ENCODE data around the gene NQO2. TPM values are rescaled to one million over a fixed set of nuclear protein-coding genes. Genes with fewer than 3 reads are reported as not detected.

The NQO2 gene
- total RNA-seq = 10 to 100 TPM; 15.8 to 32.8 (median 27.2) TPM

- Histone ChIP-seq H3K27ac (peak within 1 kb of the TSS; percentile 70 to 91 (median 89)), H3K36me3 (peaks cover 0 to 11% of the 10 kb centered on the region in 2 donors), H3K9me3 (no peaks in the 10 kb centered on the region), H3K27me3 (no peaks in the 10 kb centered on the region), H3K4me1 (peaks cover 0 to 35% (median 5%) of the 10 kb centered on the region in 3 donors), H3K4me3 (peak within 1 kb of the TSS; percentile 85 to 90)
- ATAC-seq = peak; percentile 91
- 40% methylated on average over 3 of the region's 87 CpGs; no CpG with 5 or more reads in 1 of the 2 donors for WGBS, 2 donors (ENCODE audit: low coverage in 1 of 2)
- TF ChIP-seq EP300 (IDR thresholded peaks at IDR 0.05) (no peak), CTCF (IDR thresholded peaks at IDR 0.05) (peak in 3 of 4 experiments; percentile 16 to 38 (median 21)), POLR2AphosphoS5 (IDR thresholded peaks at IDR 0.05) (peak; percentile 85), POLR2A (IDR thresholded peaks at IDR 0.05) (peak; percentile 86)
Observed at GRCh38 chr6:2999618-3000557, at the start of gene NQO2. Gene NQO2, plus strand, starts transcription at chr6:2999894. Its CDS starts 6,659 bp downstream, at chr6:3006553.

- Histone ChIP-seq H3K4me1 (peaks cover 0 to 23% (median 0%) of the 10 kb centered on the region in 3 donors), H3K27ac (no peak overlapping the region), H3K4me3 (no peak overlapping the region), H3K36me3 (peaks cover 0 to 79% of the 10 kb centered on the region in 2 donors), H3K9me3 (no peaks in the 10 kb centered on the region), H3K27me3 (no peaks in the 10 kb centered on the region)
- no peak for ATAC-seq
- 86 to 100% methylated on average over 3 to 8 of the region's 12 CpGs for WGBS, 2 donors (ENCODE audit: low coverage in 1 of 2)
- TF ChIP-seq EP300 (IDR thresholded peaks at IDR 0.05) = no peak
- TF ChIP-seq POLR2AphosphoS5 (IDR thresholded peaks at IDR 0.05) = no peak
- no peak for TF ChIP-seq POLR2A (IDR thresholded peaks at IDR 0.05)
- TF ChIP-seq CTCF (IDR thresholded peaks at IDR 0.05) = no peak
Observed at GRCh38 chr6:2950713-2951112, 49.0 kb upstream of the NQO2 start.

DNA sequence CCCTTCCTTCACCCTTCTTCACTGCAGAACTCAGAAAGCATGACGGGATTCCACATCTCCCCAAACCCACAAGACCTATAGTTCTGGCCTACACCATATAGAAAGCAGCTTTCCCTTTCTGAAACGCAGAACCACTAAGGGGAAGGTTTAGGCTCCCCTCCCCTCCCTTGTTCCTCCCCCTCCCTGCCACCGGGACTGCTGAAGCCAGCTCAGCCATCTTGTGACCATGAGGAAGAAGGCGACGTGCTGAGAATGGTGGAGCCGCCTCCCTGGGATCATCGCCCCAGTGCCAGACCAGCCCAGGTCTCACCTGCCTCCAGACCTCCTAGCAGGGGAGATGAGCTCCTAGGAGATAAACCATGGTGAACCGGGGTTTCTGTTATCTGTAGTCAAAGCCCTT, 48.0 kb upstream of the NQO2 start:
- TF ChIP-seq EP300 (IDR thresholded peaks at IDR 0.05) (no peak), POLR2AphosphoS5 (IDR thresholded peaks at IDR 0.05) (no peak), CTCF (IDR thresholded peaks at IDR 0.05) (no peak), POLR2A (IDR thresholded peaks at IDR 0.05) (no peak)
- ATAC-seq = no peak
- Histone ChIP-seq H3K4me3 (no peak overlapping the region), H3K36me3 (peaks cover 0 to 83% of the 10 kb centered on the region in 2 donors), H3K27ac (peak overlapping the region in 3 of 4 donors; percentile 78 to 81 (median 81)), H3K27me3 (no peaks in the 10 kb centered on the region), H3K9me3 (no peaks in the 10 kb centered on the region), H3K4me1 (peaks cover 0 to 31% (median under 1%) of the 10 kb centered on the region in 3 donors)
- 70 to 82% methylated on average over 2 of the region's 8 CpGs for WGBS, 2 donors (ENCODE audit: low coverage in 1 of 2)

DNA sequence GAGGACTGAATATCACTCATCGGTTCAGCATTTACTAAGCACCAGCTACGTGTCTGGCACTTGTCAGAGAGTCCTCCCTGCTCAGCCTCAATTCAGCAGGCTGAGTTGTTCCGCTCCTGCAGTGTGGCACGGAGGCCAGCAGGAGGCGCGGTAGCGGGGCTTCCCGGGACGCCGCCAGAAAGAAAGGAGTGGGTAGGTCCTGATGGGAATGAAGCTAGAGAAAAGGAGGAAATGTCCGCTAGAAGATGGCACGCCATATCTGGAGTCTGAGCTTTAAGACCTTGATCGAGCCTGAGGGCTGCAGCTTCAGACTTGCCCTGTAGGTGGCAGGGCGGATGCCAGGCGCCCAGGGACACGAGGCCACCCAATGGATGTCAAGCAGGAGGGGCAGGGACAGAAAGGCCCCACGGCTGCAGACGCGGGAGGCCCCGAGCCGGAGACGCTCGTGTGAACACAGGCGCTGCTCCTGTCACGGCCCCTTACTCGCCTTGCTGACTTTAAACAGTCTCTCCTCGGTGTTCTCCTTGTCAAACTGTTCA, 47.1 kb upstream of the NQO2 start:
- ATAC-seq = peak; percentile 85
- peak overlapping the region in 3 of 4 donors; percentile 78 to 81 (median 81) for H3K27ac ChIP-seq
- peaks cover 0 to 40% (median 8%) of the 10 kb centered on the region in 3 donors for H3K4me1 ChIP-seq
- H3K36me3 ChIP-seq = peaks cover 0 to 75% of the 10 kb centered on the region in 2 donors
- WGBS, 2 donors (ENCODE audit: low coverage in 1 of 2) = 3 to 23% methylated on average over 8 to 9 of the region's 27 CpGs
- peak overlapping the region in 1 of 2 donors; percentile 27 for H3K4me3 ChIP-seq
- TF ChIP-seq EP300 (IDR thresholded peaks at IDR 0.05) (no peak), POLR2AphosphoS5 (IDR thresholded peaks at IDR 0.05) (peak; percentile 74), CTCF (IDR thresholded peaks at IDR 0.05) (peak; percentile 94 to 99 (median 98))
- no peaks in the 10 kb centered on the region for H3K27me3 ChIP-seq
- no peaks in the 10 kb centered on the region for H3K9me3 ChIP-seq
